ENCODE data around the gene RGMA. TPM values are rescaled to one million over a fixed set of nuclear protein-coding genes. Genes with fewer than 3 reads are reported as not detected.
A peak's percentile ranks its signal among the peaks of the same experiment; 100 is the strongest.

The RGMA gene
- total RNA-seq, 5 donors from 2014 or later (not counting 1 experiment from before 2014, with no cell fraction given) = 0.15 to 0.44 (median 0.23) TPM; not detected in 2

- Histone ChIP-seq H3K4me1 (ENCODE audit: control insufficient read depth in 1 of 2, extremely low read depth in 1 of 2, insufficient read depth in 2 of 2, low read length in 2 of 2) (peaks cover 3 to 46% of the 10 kb centered on the region in 2 experiments), H3K9me3 (no peaks in the 10 kb centered on the region), H3K27ac (ENCODE audit: low read length) (no peak overlapping the region), H3K36me3 (ENCODE audit: control insufficient read depth in 2 of 2, extremely low read depth in 1 of 2, insufficient read depth in 1 of 2, low read length in 1 of 2) (peaks cover 23 to 44% of the 10 kb centered on the region in 2 donors), H3K27me3 (replicated peaks in 1 of 2; ENCODE audit: control insufficient read depth in 2 of 2, extremely low read depth in 1 of 2, insufficient read depth in 2 of 2, low read length in 1 of 2) (peaks cover 0 to 8% of the 10 kb centered on the region in 2 experiments), H3K4me3 (ENCODE audit: control insufficient read depth in 1 of 2, extremely low read depth in 1 of 2, low read length in 1 of 2) (no peak overlapping the region)
- ATAC-seq (replicated peaks in 1 of 4) (no peak), DNase-seq (peak in 1 of 35 experiments; percentile 5)
- H3K4me1 Mint-ChIP-seq = peaks cover 45 to 48% (median 46%) of the 10 kb centered on the region in 3 donors
- no peak overlapping the region for H3K4me3 Mint-ChIP-seq
- no peaks in the 10 kb centered on the region for H3K27me3 Mint-ChIP-seq
- peaks cover 35% of the 10 kb centered on the region for H3K36me3 Mint-ChIP-seq
- 74% methylated on average over 8 of the region's 13 CpGs for WGBS (ENCODE audit: insufficient coverage)
- ChIA-PET CTCF (interaction anchor here (1.2 to 4.0 kb wide), 2 partner anchors 27 to 1092 kb away, joined by 4 to 50 read pairs; no protein-coding TSS in a partner anchor), POLR2A (no interaction called here)
- no peaks in the 10 kb centered on the region for H3K9me3 Mint-ChIP-seq
- peak overlapping the region in 1 of 2 donors; percentile 67 for H3K27ac Mint-ChIP-seq
Observed at GRCh38 chr15:93028111-93028631, 60.8 kb downstream of the RGMA start.

- Mint-ChIP-seq H3K4me1 (peaks cover 52 to 55% (median 54%) of the 10 kb centered on the region in 3 donors), H3K27ac (no peak overlapping the region), H3K9me3 (no peaks in the 10 kb centered on the region), H3K27me3 (no peaks in the 10 kb centered on the region), H3K4me3 (no peak overlapping the region), H3K36me3 (peaks cover 42% of the 10 kb centered on the region)
- Histone ChIP-seq H3K36me3 (ENCODE audit: control insufficient read depth in 2 of 2, extremely low read depth in 1 of 2, insufficient read depth in 1 of 2, low read length in 1 of 2) (peaks cover 26 to 52% of the 10 kb centered on the region in 2 donors), H3K27me3 (replicated peaks in 1 of 2; ENCODE audit: control insufficient read depth in 2 of 2, extremely low read depth in 1 of 2, insufficient read depth in 2 of 2, low read length in 1 of 2) (peaks cover 0 to 8% of the 10 kb centered on the region in 2 experiments), H3K4me3 (ENCODE audit: control insufficient read depth in 1 of 2, extremely low read depth in 1 of 2, low read length in 1 of 2) (no peak overlapping the region), H3K27ac (ENCODE audit: low read length) (no peak overlapping the region), H3K9me3 (no peaks in the 10 kb centered on the region), H3K4me1 (ENCODE audit: control insufficient read depth in 1 of 2, extremely low read depth in 1 of 2, insufficient read depth in 2 of 2, low read length in 2 of 2) (peaks cover 3 to 46% of the 10 kb centered on the region in 2 experiments)
- POLR2A ChIA-PET = interaction anchor here in 1 of 2 donors (0.7 kb wide), 1 partner anchor 85 kb away, joined by 3 read pairs; no protein-coding TSS in a partner anchor
- CTCF ChIA-PET = interaction anchor here in 1 of 2 donors (0.6 kb wide), 1 partner anchor 14 kb away, joined by 9 read pairs; no protein-coding TSS in a partner anchor
- 94% methylated on average over 8 of the region's 10 CpGs for WGBS (ENCODE audit: insufficient coverage)
- DNase-seq (peak in 1 of 35 experiments; percentile 4), ATAC-seq (replicated peaks in 1 of 4) (no peak)
Observed at GRCh38 chr15:93027413-93027812, 61.6 kb downstream of the RGMA start.

DNA sequence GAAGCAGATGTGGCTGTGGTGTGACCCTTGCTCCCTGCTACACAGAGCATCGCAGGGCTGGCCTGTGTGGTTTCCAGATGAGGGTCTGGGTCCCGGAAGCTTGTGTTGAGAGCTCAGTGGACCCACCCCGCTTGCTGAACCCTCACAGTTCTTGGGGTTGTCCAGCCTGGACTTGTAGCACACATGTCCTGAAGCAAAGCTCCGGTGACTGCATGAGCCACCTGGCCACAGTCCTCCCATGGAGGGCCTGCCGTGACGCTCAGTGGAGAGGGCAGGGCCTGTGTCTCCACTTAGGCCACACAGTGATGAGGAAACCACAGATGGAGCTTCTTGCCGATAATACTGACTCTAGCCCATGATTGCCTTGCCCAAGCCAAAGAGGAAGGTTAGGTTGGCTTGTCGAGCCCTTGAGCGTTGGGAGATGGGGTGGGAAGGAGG, 62.6 kb downstream of the RGMA start:
- POLR2A ChIA-PET = no interaction called here
- DNase-seq (no peak), ATAC-seq (replicated peaks in 1 of 4) (no peak)
- Histone ChIP-seq H3K4me1 (ENCODE audit: control insufficient read depth in 1 of 2, extremely low read depth in 1 of 2, insufficient read depth in 2 of 2, low read length in 2 of 2) (peaks cover 3 to 46% of the 10 kb centered on the region in 2 experiments), H3K27me3 (replicated peaks in 1 of 2; ENCODE audit: control insufficient read depth in 2 of 2, extremely low read depth in 1 of 2, insufficient read depth in 2 of 2, low read length in 1 of 2) (peaks cover 0 to 7% of the 10 kb centered on the region in 2 experiments), H3K27ac (ENCODE audit: low read length) (no peak overlapping the region), H3K36me3 (ENCODE audit: control insufficient read depth in 2 of 2, extremely low read depth in 1 of 2, insufficient read depth in 1 of 2, low read length in 1 of 2) (peaks cover 28 to 62% of the 10 kb centered on the region in 2 donors), H3K9me3 (no peaks in the 10 kb centered on the region), H3K4me3 (ENCODE audit: control insufficient read depth in 1 of 2, extremely low read depth in 1 of 2, low read length in 1 of 2) (no peak overlapping the region)
- WGBS (ENCODE audit: insufficient coverage) = 97% methylated on average over 7 of the region's 9 CpGs
- Mint-ChIP-seq H3K9me3 (no peaks in the 10 kb centered on the region), H3K27ac (peak overlapping the region; percentile 48 to 84), H3K36me3 (peaks cover 52% of the 10 kb centered on the region), H3K4me3 (no peak overlapping the region), H3K4me1 (peaks cover 61 to 63% (median 62%) of the 10 kb centered on the region in 3 donors), H3K27me3 (no peaks in the 10 kb centered on the region)
- CTCF ChIA-PET = interaction anchor here in 1 of 2 donors (0.6 kb wide), 1 partner anchor 939 kb away, joined by 3 read pairs; no protein-coding TSS in a partner anchor

DNA sequence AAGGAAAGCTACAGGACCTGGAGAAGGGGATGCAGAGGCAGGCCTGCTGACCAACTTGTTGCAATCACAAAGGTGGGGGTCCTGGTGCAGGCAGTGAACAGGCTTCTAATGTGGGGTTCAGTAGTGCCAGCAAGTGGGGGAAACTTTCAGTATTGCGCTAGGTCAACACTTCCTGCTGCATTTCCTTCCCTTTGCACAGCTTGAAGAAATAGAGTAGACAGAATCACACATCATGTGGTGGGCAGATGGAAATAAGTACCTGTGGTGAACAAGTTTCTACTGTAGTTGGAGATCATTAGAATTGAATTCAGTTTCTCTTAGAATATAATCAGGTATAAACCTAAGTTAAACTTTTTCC, 63.4 kb downstream of the RGMA start:
- Mint-ChIP-seq H3K36me3 (peaks cover 59% of the 10 kb centered on the region), H3K4me3 (no peak overlapping the region), H3K27ac (peak overlapping the region; percentile 65 to 84), H3K27me3 (no peaks in the 10 kb centered on the region), H3K9me3 (no peaks in the 10 kb centered on the region), H3K4me1 (peaks cover 61 to 69% (median 69%) of the 10 kb centered on the region in 3 donors)
- 17% methylated on average over 1 of the region's 1 CpG for WGBS (ENCODE audit: insufficient coverage)
- ChIA-PET CTCF (interaction anchor here in 1 of 2 donors (0.7 kb wide), 1 partner anchor 88 kb away, joined by 3 read pairs; no protein-coding TSS in a partner anchor), POLR2A (no interaction called here)
- Histone ChIP-seq H3K9me3 (no peaks in the 10 kb centered on the region), H3K4me3 (ENCODE audit: control insufficient read depth in 1 of 2, extremely low read depth in 1 of 2, low read length in 1 of 2) (no peak overlapping the region), H3K36me3 (ENCODE audit: control insufficient read depth in 2 of 2, extremely low read depth in 1 of 2, insufficient read depth in 1 of 2, low read length in 1 of 2) (peaks cover 28 to 70% of the 10 kb centered on the region in 2 donors), H3K4me1 (ENCODE audit: control insufficient read depth in 1 of 2, extremely low read depth in 1 of 2, insufficient read depth in 2 of 2, low read length in 2 of 2) (peaks cover 3 to 41% of the 10 kb centered on the region in 2 experiments), H3K27me3 (replicated peaks in 1 of 2; ENCODE audit: control insufficient read depth in 2 of 2, extremely low read depth in 1 of 2, insufficient read depth in 2 of 2, low read length in 1 of 2) (no peaks in the 10 kb centered on the region), H3K27ac (ENCODE audit: low read length) (peak overlapping the region; percentile 35)
- ATAC-seq (replicated peaks in 1 of 4) (no peak), DNase-seq (no peak)

- Mint-ChIP-seq H3K4me1 (peaks cover 61 to 69% (median 69%) of the 10 kb centered on the region in 3 donors), H3K27me3 (no peaks in the 10 kb centered on the region), H3K27ac (peak overlapping the region; percentile 65 to 84), H3K4me3 (no peak overlapping the region), H3K36me3 (peaks cover 65% of the 10 kb centered on the region), H3K9me3 (no peaks in the 10 kb centered on the region)
- no peak overlapping the region for H3K4me3 ChIP-seq (ENCODE audit: control insufficient read depth in 1 of 2, extremely low read depth in 1 of 2, low read length in 1 of 2)
- H3K27ac ChIP-seq (ENCODE audit: low read length) = peak overlapping the region; percentile 35
- WGBS (ENCODE audit: insufficient coverage) = 89% methylated on average over 4 of the region's 8 CpGs
- peaks cover 3 to 35% of the 10 kb centered on the region in 2 experiments for H3K4me1 ChIP-seq (ENCODE audit: control insufficient read depth in 1 of 2, extremely low read depth in 1 of 2, insufficient read depth in 2 of 2, low read length in 2 of 2)
- POLR2A ChIA-PET = interaction anchor here in 1 of 2 donors (0.6 kb wide), 1 partner anchor 47 kb away, joined by 14 read pairs; no protein-coding TSS in a partner anchor
- no peaks in the 10 kb centered on the region for H3K27me3 ChIP-seq (replicated peaks in 1 of 2; ENCODE audit: control insufficient read depth in 2 of 2, extremely low read depth in 1 of 2, insufficient read depth in 2 of 2, low read length in 1 of 2)
- DNase-seq = no peak
- CTCF ChIA-PET = interaction anchor here in 1 of 2 donors (0.7 kb wide), 1 partner anchor 88 kb away, joined by 3 read pairs; no protein-coding TSS in a partner anchor
- no peak for ATAC-seq (replicated peaks in 1 of 4)
- no peaks in the 10 kb centered on the region for H3K9me3 ChIP-seq
- peaks cover 33 to 76% of the 10 kb centered on the region in 2 donors for H3K36me3 ChIP-seq (ENCODE audit: control insufficient read depth in 2 of 2, extremely low read depth in 1 of 2, insufficient read depth in 1 of 2, low read length in 1 of 2)
Observed at GRCh38 chr15:93024716-93025624, 64.0 kb downstream of the RGMA start.

DNA sequence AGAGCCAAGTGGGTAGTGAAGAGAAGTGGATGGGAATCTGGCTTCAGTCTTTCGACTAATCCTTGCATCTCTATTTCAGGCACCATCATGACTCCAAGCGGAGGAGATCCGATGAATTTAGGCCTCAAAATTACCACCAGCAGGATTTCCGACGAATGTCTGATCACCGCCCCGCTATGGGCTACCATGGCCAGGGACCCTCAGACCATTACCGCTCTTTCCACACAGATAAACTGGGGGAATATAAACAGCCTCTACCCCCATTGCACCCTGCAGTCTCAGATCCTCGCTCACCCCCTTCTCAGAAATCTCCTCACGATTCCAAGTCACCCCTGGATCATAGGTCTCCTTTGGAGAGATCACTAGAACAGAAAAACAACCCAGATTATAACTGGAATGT, 64.7 kb downstream of the RGMA start:
- CTCF ChIA-PET = no interaction called here
- Mint-ChIP-seq H3K9me3 (no peaks in the 10 kb centered on the region), H3K4me1 (peaks cover 57 to 70% (median 67%) of the 10 kb centered on the region in 3 donors), H3K4me3 (no peak overlapping the region), H3K27me3 (no peaks in the 10 kb centered on the region), H3K36me3 (peaks cover 71% of the 10 kb centered on the region), H3K27ac (peak overlapping the region; percentile 47 to 84)
- no peak overlapping the region for H3K4me3 ChIP-seq (ENCODE audit: control insufficient read depth in 1 of 2, extremely low read depth in 1 of 2, low read length in 1 of 2)
- POLR2A ChIA-PET = no interaction called here
- H3K27ac ChIP-seq (ENCODE audit: low read length) = no peak overlapping the region
- DNase-seq (no peak), ATAC-seq (replicated peaks in 1 of 4) (no peak)
- peaks cover 3 to 28% of the 10 kb centered on the region in 2 experiments for H3K4me1 ChIP-seq (ENCODE audit: control insufficient read depth in 1 of 2, extremely low read depth in 1 of 2, insufficient read depth in 2 of 2, low read length in 2 of 2)
- no peaks in the 10 kb centered on the region for H3K27me3 ChIP-seq (replicated peaks in 1 of 2; ENCODE audit: control insufficient read depth in 2 of 2, extremely low read depth in 1 of 2, insufficient read depth in 2 of 2, low read length in 1 of 2)
- WGBS (ENCODE audit: insufficient coverage) = 100% methylated on average over 9 of the region's 10 CpGs
- H3K9me3 ChIP-seq = no peaks in the 10 kb centered on the region
- H3K36me3 ChIP-seq (ENCODE audit: control insufficient read depth in 2 of 2, extremely low read depth in 1 of 2, insufficient read depth in 1 of 2, low read length in 1 of 2) = peaks cover 33 to 83% of the 10 kb centered on the region in 2 donors

Measured in T-cell (primary cell).